Small intestine (tissue), 7 donors: ENCODE results near the gene ITSN2. TPM values are rescaled to one million over a fixed set of nuclear protein-coding genes. Genes with fewer than 3 reads are reported as not detected.

ENCODE experiments used
- DNase-seq, 2 donors: peaks; one replicate each; pipeline versions ENCODE4 v3.0.0 to v3.0.0-alpha.2; 2013
- FAIRE-seq: peaks from 2 replicates; lab custom pipeline; 2012; peaks lifted over from hg19 to GRCh38; lab: Jason Lieb, UNC
- H3K27ac ChIP-seq, 3 donors: one replicate each; pipeline ENCODE4 v1.5.1; 2013; ENCODE audit warnings: low read length in 2 of 3, mild to moderate bottlenecking in 2 of 3, control low read depth in 1 of 3, inconsistent platforms in 1 of 3, low read depth in 1 of 3, moderate library complexity in 1 of 3
- H3K27me3 ChIP-seq, 3 donors: one replicate each; pipeline ENCODE4 v1.6.1; 2013; ENCODE audit warnings: low read length in 3 of 3, inconsistent platforms in 1 of 3; ENCODE audit not compliant: control insufficient read depth in 3 of 3, insufficient read depth in 3 of 3
- H3K36me3 ChIP-seq, 3 donors: one replicate each; pipeline ENCODE4 v1.6.1; 2013; ENCODE audit warnings: low read length in 3 of 3, inconsistent platforms in 1 of 3, low read depth in 1 of 3, mild to moderate bottlenecking in 1 of 3, moderate library complexity in 1 of 3; ENCODE audit not compliant: control insufficient read depth in 3 of 3, insufficient read depth in 2 of 3
- H3K4me1 ChIP-seq, 3 donors: one replicate each; pipeline ENCODE4 v1.6.1; 2013; ENCODE audit warnings: low read length in 2 of 3, inconsistent platforms in 1 of 3, low read depth in 1 of 3, mild to moderate bottlenecking in 1 of 3, moderate library complexity in 1 of 3; ENCODE audit not compliant: control insufficient read depth in 3 of 3, insufficient read depth in 2 of 3
- H3K4me3 ChIP-seq, 3 donors: one replicate each; pipeline ENCODE4 v1.5.1; 2013; ENCODE audit warnings: low read length in 3 of 3, control low read depth in 1 of 3, inconsistent platforms in 1 of 3, low read depth in 1 of 3, mild to moderate bottlenecking in 1 of 3, moderate library complexity in 1 of 3
- H3K9me3 ChIP-seq, 2 donors: one replicate each; pipeline ENCODE4 v1.6.1; 2013; ENCODE audit warnings: low read depth in 1 of 2, low read length in 1 of 2; ENCODE audit not compliant: control insufficient read depth in 2 of 2, insufficient read depth in 1 of 2
- WGBS, 3 donors: extraction: QIAGEN DNeasy Blood & Tissue Kit; methylation state at CpG; one replicate each; pipeline ENCODE4 v1.1.7; 2013; 5-methylcytosine and 5-hydroxymethylcytosine counted together
- polyA plus RNA-seq, 4 donors: library from polyadenylated mRNA; stranded (reverse) in 3 of 4; unstranded in 1 of 4; fragments of 200-250 nt in 3 of 4; fragments of 120-200 nt in 1 of 4; gene quantifications; one replicate each; pipeline versions ENCODE4 v1.2.1 to v1.2.3, GENCODE V29; 2013
- donor health status: healthy with polysubstance abuse.
- donor health status: control.
- donor health status: control.
- donor health status: Bipolar disorder and iron deficiency.
- donor health status: healthy.

ITSN2 gene
- polyA plus RNA-seq, 4 donors = 16.3 to 37.1 (median 29.5) TPM

DNA sequence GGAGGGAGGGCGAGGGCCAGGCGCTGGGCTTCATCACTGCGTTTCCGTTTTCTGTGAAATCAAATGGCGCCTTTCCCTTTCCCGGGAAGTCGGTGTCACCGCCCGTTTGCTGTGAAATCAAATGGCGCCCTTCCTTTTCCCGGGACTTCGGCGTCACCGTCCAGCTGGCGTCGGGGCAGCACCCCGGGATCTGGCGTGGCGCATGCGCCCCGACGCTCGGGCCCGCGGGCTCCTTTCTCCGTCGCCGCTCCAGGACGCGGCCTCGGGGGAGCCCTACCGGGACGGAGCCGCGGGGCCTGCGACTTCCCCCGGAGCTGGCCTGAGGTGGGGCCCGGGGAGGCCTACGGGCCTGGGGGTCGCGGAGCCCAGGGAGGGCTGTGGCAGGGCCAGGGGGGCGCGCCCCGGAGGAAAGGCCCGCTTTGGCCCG, 185.5 kb downstream of the ITSN2 start, which contains the start of gene FAM228A:
FAM228A (plus strand) TSS at position 203 of the 427 bp plus-strand sequence. CDS start 428 bp downstream, outside the sequence.
- FAIRE-seq = no peak
- Histone ChIP-seq H3K27ac (no peak within 1 kb of the TSS), H3K4me3 (peak within 1 kb of the TSS in 1 of 3 donors; percentile 14), H3K9me3 (peaks cover 0 to 7% of the 10 kb centered on the region in 2 donors), H3K27me3 (peaks cover 0 to 9% (median 3%) of the 10 kb centered on the region in 3 donors), H3K36me3 (no peaks in the 10 kb centered on the region), H3K4me1 (no peaks in the 10 kb centered on the region)
- DNase-seq = peak in 1 of 2 donors; percentile 18
- WGBS, 3 donors = 35 to 62% (median 55%) methylated on average over 33 to 46 of the region's 46 CpGs

- H3K9me3 ChIP-seq = peaks cover 0 to 3% of the 10 kb centered on the region in 2 donors
- no peak for FAIRE-seq
These were observed 191.3 kb downstream of the ITSN2 start for GRCh38 chr2:24169023-24169422.

DNA sequence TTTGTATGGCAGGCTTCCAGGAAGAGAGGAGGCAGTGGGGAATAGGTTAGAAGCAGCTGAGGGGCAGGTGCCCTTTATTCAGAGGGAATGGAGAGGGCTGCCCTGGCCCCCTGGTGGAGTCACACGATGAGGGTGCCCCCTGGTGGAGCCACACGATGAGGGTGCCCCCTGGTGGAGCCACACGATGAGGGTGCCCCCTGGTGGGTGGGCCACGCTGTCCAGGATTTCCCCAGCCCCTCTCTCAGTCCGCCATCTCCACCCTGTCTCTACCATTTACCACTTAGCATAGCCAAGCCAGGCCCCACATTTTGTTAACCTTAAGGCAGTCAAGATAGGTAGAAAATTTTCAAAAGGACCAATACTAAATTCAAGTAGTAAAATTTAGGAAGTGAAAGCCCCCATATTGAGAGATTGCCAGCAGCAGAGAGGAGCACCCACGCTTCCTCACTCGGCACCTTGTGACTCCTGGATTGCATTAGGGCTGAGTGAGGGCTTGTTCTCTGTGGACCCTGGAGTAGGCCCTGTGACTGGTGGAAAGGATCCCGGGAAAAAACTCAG, 195.8 kb downstream of the ITSN2 start:
- Histone ChIP-seq H3K4me3 (no peak overlapping the region), H3K4me1 (no peaks in the 10 kb centered on the region), H3K9me3 (no peaks in the 10 kb centered on the region), H3K27ac (no peak overlapping the region), H3K36me3 (peaks cover 0 to 5% (median 0%) of the 10 kb centered on the region in 3 donors), H3K27me3 (no peaks in the 10 kb centered on the region)
- FAIRE-seq (no peak), DNase-seq (peak; percentile 28 to 29)
- 46 to 63% (median 54%) methylated on average over 7 to 8 of the region's 8 CpGs for WGBS, 3 donors

More at GRCh38 chr2:24169023-24169422, 191.3 kb downstream of the ITSN2 start:
- Histone ChIP-seq H3K27me3 (no peaks in the 10 kb centered on the region), H3K27ac (no peak overlapping the region), H3K4me3 (no peak overlapping the region), H3K36me3 (peaks cover 0 to 3% (median 0%) of the 10 kb centered on the region in 3 donors), H3K4me1 (no peaks in the 10 kb centered on the region)
- 93 to 99% (median 95%) methylated on average over 5 of the region's 5 CpGs for WGBS, 3 donors
- DNase-seq = no peak

DNA sequence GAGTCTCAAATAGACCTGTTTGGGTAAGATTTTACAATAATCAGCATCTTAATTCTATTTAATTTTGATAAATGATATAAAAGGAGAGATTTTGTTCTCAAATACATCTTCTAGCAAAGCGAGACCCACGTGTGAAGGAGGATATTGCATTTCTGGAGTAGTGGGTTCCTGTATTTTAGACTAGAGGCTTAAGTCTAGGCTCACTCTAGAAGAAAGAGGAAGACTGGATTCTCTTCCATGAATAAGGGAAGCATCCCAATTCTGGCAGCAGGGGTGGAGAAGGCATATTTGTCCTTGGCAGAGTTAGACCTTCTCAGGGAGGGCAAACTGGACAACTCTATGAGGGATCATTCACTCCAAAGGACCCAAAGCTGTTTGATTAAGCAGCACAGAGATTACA, 196.7 kb downstream of the ITSN2 start:
- WGBS, 3 donors = 82 to 90% (median 82%) methylated on average over 2 of the region's 2 CpGs
- peaks cover 0 to 4% (median 0%) of the 10 kb centered on the region in 3 donors for H3K36me3 ChIP-seq
- no peak overlapping the region for H3K27ac ChIP-seq
- DNase-seq = no peak
- H3K4me3 ChIP-seq = no peak overlapping the region
- H3K27me3 ChIP-seq = no peaks in the 10 kb centered on the region
- H3K4me1 ChIP-seq = no peaks in the 10 kb centered on the region
- H3K9me3 ChIP-seq = no peaks in the 10 kb centered on the region
- FAIRE-seq = no peak

- Histone ChIP-seq H3K4me1 (no peaks in the 10 kb centered on the region), H3K27ac (no peak overlapping the region), H3K9me3 (no peaks in the 10 kb centered on the region), H3K27me3 (no peaks in the 10 kb centered on the region), H3K4me3 (no peak overlapping the region), H3K36me3 (peaks cover 0 to 4% (median 0%) of the 10 kb centered on the region in 3 donors)
- DNase-seq = no peak
- WGBS, 3 donors = 39 to 51% (median 45%) methylated on average over 3 of the region's 3 CpGs
- FAIRE-seq = no peak
These were observed 197.2 kb downstream of the ITSN2 start for GRCh38 chr2:24163186-24163585.

GRCh38 chr2:24162494-24162893, 197.8 kb downstream of the ITSN2 start:
- DNase-seq = no peak
- 100% methylated on average over 1 of the region's 1 CpG for WGBS, 3 donors

GRCh38 chr2:24160761-24161160, 199.6 kb downstream of the ITSN2 start:
- FAIRE-seq (no peak), DNase-seq (no peak)
- Histone ChIP-seq H3K4me1 (no peaks in the 10 kb centered on the region), H3K9me3 (no peaks in the 10 kb centered on the region), H3K27me3 (no peaks in the 10 kb centered on the region), H3K36me3 (peaks cover 0 to 4% (median 0%) of the 10 kb centered on the region in 3 donors), H3K4me3 (no peak overlapping the region), H3K27ac (no peak overlapping the region)

More at GRCh38 chr2:24162494-24162893, 197.8 kb downstream of the ITSN2 start:
- H3K9me3 ChIP-seq = no peaks in the 10 kb centered on the region
- no peak for FAIRE-seq
- H3K4me3 ChIP-seq = no peak overlapping the region
- peaks cover 0 to 4% (median 0%) of the 10 kb centered on the region in 3 donors for H3K36me3 ChIP-seq
- H3K4me1 ChIP-seq = no peaks in the 10 kb centered on the region
- H3K27me3 ChIP-seq = no peaks in the 10 kb centered on the region
- H3K27ac ChIP-seq = no peak overlapping the region

- H3K27ac ChIP-seq = no peak overlapping the region
- 82 to 83% (median 83%) methylated on average over 4 of the region's 4 CpGs for WGBS, 3 donors
- no peak overlapping the region for H3K4me3 ChIP-seq
- peaks cover 0 to 4% (median 0%) of the 10 kb centered on the region in 3 donors for H3K36me3 ChIP-seq
- H3K4me1 ChIP-seq = no peaks in the 10 kb centered on the region
- no peaks in the 10 kb centered on the region for H3K9me3 ChIP-seq
- FAIRE-seq = no peak
- no peak for DNase-seq
- no peaks in the 10 kb centered on the region for H3K27me3 ChIP-seq
These were observed 200.6 kb downstream of the ITSN2 start for GRCh38 chr2:24159708-24160107.
